Measurements from ENCODE around the gene PRKCH. TPM values are rescaled to one million over a fixed set of nuclear protein-coding genes. Genes with fewer than 3 reads are reported as not detected.
"Not testable (repeated sequence)": the region's sequence is repeated elsewhere in the genome, so short reads cannot be mapped to it uniquely, and the experiment has no call there.

PRKCH gene
- total and polyA plus RNA-seq, 4 experiments from 2014 or later = 246 to 284 (median 249) TPM

GRCh38 chr14:61298824-61299223 is 22.6 kb upstream of the PRKCH start:
- DNase-seq = peak in 1 of 5 donors; percentile 24
- H3K4me1 ChIP-seq (ENCODE audit: insufficient read depth, low read length) = peaks cover 21% of the 10 kb centered on the region
- H3K4me1 Mint-ChIP-seq = peaks cover 27 to 47% (median 38%) of the 10 kb centered on the region in 4 donors
- peaks cover 0 to 9% (median 0%) of the 10 kb centered on the region in 8 donors for H3K9me3 Mint-ChIP-seq
- no peaks in the 10 kb centered on the region for H3K36me3 ChIP-seq (ENCODE audit: insufficient read depth, low read length)
- H3K27ac Mint-ChIP-seq = peak overlapping the region in 5 of 7 donors; percentile 2 to 64 (median 23)
- intact Hi-C loops (cut with micrococcal nuclease) = loop anchor here (10.0 kb wide), 1 partner anchor 236 kb away; no protein-coding TSS in a partner anchor
- no peak overlapping the region for H3K4me3 ChIP-seq (ENCODE audit: low read length in 2 of 2)
- H3K36me3 Mint-ChIP-seq = peaks cover 5 to 25% of the 10 kb centered on the region in 2 donors
- H3K27me3 ChIP-seq (ENCODE audit: insufficient read depth, low read length) = no peaks in the 10 kb centered on the region
- peak overlapping the region in 3 of 8 donors; percentile 16 to 39 (median 32) for H3K4me3 Mint-ChIP-seq
- H3K9me3 ChIP-seq (ENCODE audit: control insufficient read depth in 1 of 2, low read length in 2 of 2) = no peaks in the 10 kb centered on the region
- ChIA-PET POLR2A (ENCODE audit: partially characterized antibody) (interaction anchor here (0.6 to 1.4 kb wide), 3 partner anchors 16 to 153 kb away, joined by 3 to 4 read pairs (median 3); no protein-coding TSS in a partner anchor), CTCF (ENCODE audit: partially characterized antibody) (interaction anchor here (1.2 to 4.1 kb wide), 8 partner anchors 27 to 539 kb away, joined by 3 to 29 read pairs (median 6); no protein-coding TSS in a partner anchor)
- H3K27ac ChIP-seq (ENCODE audit: low read depth, low read length) = no peak overlapping the region
- H3K27me3 Mint-ChIP-seq = no peaks in the 10 kb centered on the region

- H3K4me3 Mint-ChIP-seq = peak overlapping the region in 1 of 8 donors; percentile 4
- H3K4me1 Mint-ChIP-seq = peaks cover 27 to 47% (median 38%) of the 10 kb centered on the region in 4 donors
- H3K4me1 ChIP-seq (ENCODE audit: insufficient read depth, low read length) = peaks cover 21% of the 10 kb centered on the region
Measured at GRCh38 chr14:61300209-61300608, 21.2 kb upstream of the PRKCH start.

GRCh38 chr14:61300754-61301153 is 20.6 kb upstream of the PRKCH start:
- Mint-ChIP-seq H3K27me3 (no peaks in the 10 kb centered on the region), H3K4me3 (no peak overlapping the region), H3K36me3 (peaks cover 8 to 27% of the 10 kb centered on the region in 2 donors), H3K4me1 (peaks cover 25 to 47% (median 38%) of the 10 kb centered on the region in 4 donors), H3K9me3 (peaks cover 0 to 13% (median 4%) of the 10 kb centered on the region in 8 donors), H3K27ac (peak overlapping the region in 3 of 7 donors; percentile 13 to 80 (median 70))
- DNase-seq = no peak
- H3K36me3 ChIP-seq (ENCODE audit: insufficient read depth, low read length) = no peaks in the 10 kb centered on the region
- POLR2A ChIA-PET (ENCODE audit: partially characterized antibody) = interaction anchor here (1.3 kb wide), 1 partner anchor 22 kb away, joined by 3 read pairs; no protein-coding TSS in a partner anchor
- H3K27me3 ChIP-seq (ENCODE audit: insufficient read depth, low read length) = no peaks in the 10 kb centered on the region
- CTCF ChIA-PET (ENCODE audit: partially characterized antibody) = interaction anchor here (0.5 to 2.7 kb wide), 3 partner anchors 150 to 537 kb away, joined by 3 to 15 read pairs (median 8); no protein-coding TSS in a partner anchor
- H3K4me3 ChIP-seq (ENCODE audit: low read length in 2 of 2) = no peak overlapping the region
- peaks cover 21% of the 10 kb centered on the region for H3K4me1 ChIP-seq (ENCODE audit: insufficient read depth, low read length)
- no peak overlapping the region for H3K27ac ChIP-seq (ENCODE audit: low read depth, low read length)
- no peaks in the 10 kb centered on the region for H3K9me3 ChIP-seq (ENCODE audit: control insufficient read depth in 1 of 2, low read length in 2 of 2)
- intact Hi-C loops (cut with micrococcal nuclease) = no loop called here

More at GRCh38 chr14:61300209-61300608, 21.2 kb upstream of the PRKCH start:
- H3K36me3 ChIP-seq (ENCODE audit: insufficient read depth, low read length) = no peaks in the 10 kb centered on the region
- peaks cover 5 to 25% of the 10 kb centered on the region in 2 donors for H3K36me3 Mint-ChIP-seq
- peaks cover 0 to 9% (median 1%) of the 10 kb centered on the region in 8 donors for H3K9me3 Mint-ChIP-seq
- ChIA-PET CTCF (ENCODE audit: partially characterized antibody) (interaction anchor here (0.5 to 2.7 kb wide), 6 partner anchors 19 to 537 kb away, joined by 3 to 15 read pairs (median 6); partner anchors contain the start of gene TMEM30B), POLR2A (ENCODE audit: partially characterized antibody) (interaction anchor here (1.3 kb wide), 1 partner anchor 23 kb away, joined by 3 read pairs; no protein-coding TSS in a partner anchor)
- no peaks in the 10 kb centered on the region for H3K9me3 ChIP-seq (ENCODE audit: control insufficient read depth in 1 of 2, low read length in 2 of 2)
- no peak overlapping the region for H3K4me3 ChIP-seq (ENCODE audit: low read length in 2 of 2)
- intact Hi-C loops (cut with micrococcal nuclease) = no loop called here
- H3K27me3 Mint-ChIP-seq = no peaks in the 10 kb centered on the region
- DNase-seq = no peak
- H3K27me3 ChIP-seq (ENCODE audit: insufficient read depth, low read length) = no peaks in the 10 kb centered on the region
- peak overlapping the region in 3 of 7 donors; percentile 5 to 48 (median 23) for H3K27ac Mint-ChIP-seq
- H3K27ac ChIP-seq (ENCODE audit: low read depth, low read length) = no peak overlapping the region

DNA sequence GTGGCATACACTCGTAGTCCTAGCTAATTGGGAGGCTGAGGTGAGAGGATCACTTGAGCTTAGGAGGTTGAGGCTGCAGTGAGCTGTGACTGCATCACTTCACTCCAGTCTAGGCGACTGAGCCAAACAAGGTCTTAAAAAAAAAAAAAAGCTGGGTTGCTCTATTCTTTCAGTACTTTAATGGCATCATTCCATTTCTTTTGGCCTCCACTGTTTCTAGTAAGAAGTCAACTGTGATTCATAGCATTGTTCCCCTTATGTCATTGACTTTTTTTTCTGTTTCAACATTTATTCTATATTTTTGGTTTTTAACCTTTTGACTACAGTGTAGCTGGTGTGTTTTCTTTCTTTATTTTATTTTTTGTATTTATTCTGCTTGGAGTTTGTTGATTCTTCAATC is 16.7 kb upstream of the PRKCH start:
- Histone ChIP-seq H3K27ac (ENCODE audit: low read depth, low read length) (no peak overlapping the region), H3K4me1 (ENCODE audit: insufficient read depth, low read length) (peaks cover 12% of the 10 kb centered on the region), H3K4me3 (ENCODE audit: low read length in 2 of 2) (no peak overlapping the region), H3K27me3 (ENCODE audit: insufficient read depth, low read length) (no peaks in the 10 kb centered on the region), H3K36me3 (ENCODE audit: insufficient read depth, low read length) (no peaks in the 10 kb centered on the region), H3K9me3 (ENCODE audit: control insufficient read depth in 1 of 2, low read length in 2 of 2) (no peaks in the 10 kb centered on the region)
- H3K4me1 Mint-ChIP-seq = peaks cover 13 to 20% (median 16%) of the 10 kb centered on the region in 4 donors
- no peak for DNase-seq
- H3K36me3 Mint-ChIP-seq = peaks cover 24 to 42% of the 10 kb centered on the region in 2 donors
- no peak overlapping the region for H3K4me3 Mint-ChIP-seq
- H3K27me3 Mint-ChIP-seq = no peaks in the 10 kb centered on the region
- intact Hi-C loops (cut with micrococcal nuclease) = no loop called here
- peaks cover 0 to 16% (median 12%) of the 10 kb centered on the region in 8 donors for H3K9me3 Mint-ChIP-seq
- ChIA-PET POLR2A (ENCODE audit: partially characterized antibody) (no interaction called here), CTCF (ENCODE audit: partially characterized antibody) (interaction anchor here (0.6 to 1.2 kb wide), 3 partner anchors 8 to 197 kb away, joined by 3 read pairs; no protein-coding TSS in a partner anchor)
- H3K27ac Mint-ChIP-seq = no peak overlapping the region

- Histone ChIP-seq H3K27ac (ENCODE audit: low read depth, low read length) (no peak overlapping the region), H3K9me3 (ENCODE audit: control insufficient read depth in 1 of 2, low read length in 2 of 2) (peaks cover 0 to 11% of the 10 kb centered on the region in 2 donors), H3K4me3 (ENCODE audit: low read length in 2 of 2) (no peak overlapping the region), H3K4me1 (ENCODE audit: insufficient read depth, low read length) (peaks cover 12% of the 10 kb centered on the region), H3K27me3 (ENCODE audit: insufficient read depth, low read length) (no peaks in the 10 kb centered on the region), H3K36me3 (ENCODE audit: insufficient read depth, low read length) (no peaks in the 10 kb centered on the region)
- Mint-ChIP-seq H3K9me3 (peaks cover 2 to 44% (median 30%) of the 10 kb centered on the region in 8 donors), H3K27me3 (no peaks in the 10 kb centered on the region), H3K4me3 (no peak overlapping the region), H3K4me1 (peaks cover 7 to 13% (median 10%) of the 10 kb centered on the region in 4 donors), H3K36me3 (peaks cover 37 to 46% of the 10 kb centered on the region in 2 donors), H3K27ac (peak overlapping the region in 1 of 7 donors; percentile 60)
- no peak for DNase-seq
- ChIA-PET POLR2A (ENCODE audit: partially characterized antibody) (interaction anchor here (1.6 kb wide), 1 partner anchor 27 kb away, joined by 3 read pairs; the partner anchor contains the start of gene TMEM30B), CTCF (ENCODE audit: partially characterized antibody) (interaction anchor here (1.5 kb wide), 1 partner anchor 16 kb away, joined by 7 read pairs; no protein-coding TSS in a partner anchor)
- intact Hi-C loops (cut with micrococcal nuclease) = no loop called here
Measured at GRCh38 chr14:61308198-61308597, 13.2 kb upstream of the PRKCH start.

DNA sequence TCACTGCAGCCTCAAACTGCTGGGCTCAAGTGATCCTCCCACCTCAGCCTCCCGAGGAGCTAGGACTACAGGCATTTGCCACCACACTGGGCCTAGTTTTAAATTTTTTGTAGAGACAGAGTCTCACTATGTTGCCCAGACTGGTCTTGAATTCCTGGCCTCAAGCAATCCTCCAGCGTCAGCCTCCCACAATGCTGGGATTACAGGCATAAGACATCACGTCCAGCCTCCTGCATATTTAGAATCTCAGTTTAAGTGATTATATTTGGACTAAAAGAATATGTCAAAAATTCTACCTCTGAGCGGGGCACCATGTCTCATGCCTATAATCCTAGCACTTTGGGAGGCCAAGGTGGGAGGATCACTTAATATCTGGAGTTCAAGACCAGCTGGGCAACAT is 12.7 kb upstream of the PRKCH start:
- H3K27me3 Mint-ChIP-seq; H3K36me3 ChIP-seq (ENCODE audit: insufficient read depth, low read length); H3K27me3 ChIP-seq (ENCODE audit: insufficient read depth, low read length); H3K27ac ChIP-seq (ENCODE audit: low read depth, low read length); intact Hi-C loops (cut with micrococcal nuclease); H3K4me3 Mint-ChIP-seq; DNase-seq; H3K4me3 ChIP-seq (ENCODE audit: low read length in 2 of 2): not testable (repeated sequence)
- Mint-ChIP-seq H3K4me1 (peaks cover 9 to 13% (median 11%) of the 10 kb centered on the region in 4 donors), H3K27ac (peak overlapping the region in 1 of 7 donors; percentile 63), H3K9me3 (peaks cover 2 to 49% (median 34%) of the 10 kb centered on the region in 8 donors), H3K36me3 (peaks cover 37 to 47% of the 10 kb centered on the region in 2 donors)
- ChIA-PET CTCF (ENCODE audit: partially characterized antibody) (interaction anchor here (1.5 kb wide), 1 partner anchor 16 kb away, joined by 7 read pairs; no protein-coding TSS in a partner anchor), POLR2A (ENCODE audit: partially characterized antibody) (interaction anchor here (0.6 to 1.6 kb wide), 3 partner anchors 10 to 42 kb away, joined by 3 read pairs; partner anchors contain the start of gene TMEM30B)
- peaks cover 12% of the 10 kb centered on the region for H3K4me1 ChIP-seq (ENCODE audit: insufficient read depth, low read length)
- H3K9me3 ChIP-seq (ENCODE audit: control insufficient read depth in 1 of 2, low read length in 2 of 2) = peaks cover 0 to 11% of the 10 kb centered on the region in 2 donors

GRCh38 chr14:61315313-61315712 is 6.1 kb upstream of the PRKCH start:
- Histone ChIP-seq H3K27me3 (ENCODE audit: insufficient read depth, low read length) (no peaks in the 10 kb centered on the region), H3K27ac (ENCODE audit: low read depth, low read length) (no peak overlapping the region), H3K4me3 (ENCODE audit: low read length in 2 of 2) (no peak overlapping the region), H3K4me1 (ENCODE audit: insufficient read depth, low read length) (no peaks in the 10 kb centered on the region), H3K9me3 (ENCODE audit: control insufficient read depth in 1 of 2, low read length in 2 of 2) (peaks cover 0 to 9% of the 10 kb centered on the region in 2 donors), H3K36me3 (ENCODE audit: insufficient read depth, low read length) (no peaks in the 10 kb centered on the region)
- Mint-ChIP-seq H3K27me3 (no peaks in the 10 kb centered on the region), H3K36me3 (peaks cover 15 to 32% of the 10 kb centered on the region in 2 donors), H3K9me3 (peaks cover 0 to 39% (median 18%) of the 10 kb centered on the region in 8 donors), H3K4me3 (no peak overlapping the region), H3K4me1 (peaks cover 0 to 5% (median 3%) of the 10 kb centered on the region in 4 donors), H3K27ac (no peak overlapping the region)
- POLR2A ChIA-PET (ENCODE audit: partially characterized antibody) = interaction anchor here (0.6 to 1.0 kb wide), 3 partner anchors 16 to 71 kb away, joined by 3 read pairs; no protein-coding TSS in a partner anchor
- CTCF ChIA-PET (ENCODE audit: partially characterized antibody) = interaction anchor here (0.7 to 0.9 kb wide), 2 partner anchors 34 to 46 kb away, joined by 3 read pairs; no protein-coding TSS in a partner anchor
- no peak for DNase-seq
- intact Hi-C loops (cut with micrococcal nuclease) = no loop called here

Data from CD4-positive, alpha-beta memory T cell (primary cell).